SK-N-SH (cell line): ENCODE results near the gene WWP2. TPM values are rescaled to one million over a fixed set of nuclear protein-coding genes. Genes with fewer than 3 reads are reported as not detected.

Experiments used
- CTCF ChIA-PET: fragments of 300-600, 350-600 bp; formaldehyde crosslinking; extraction: SDS; loops from one replicate; lab custom pipeline; 2021; lab: Yijun Ruan, JAX
- POLR2A ChIA-PET: fragments of 350-600 bp; sonication (Branson Sonifier 250); formaldehyde crosslinking; extraction: SDS; loops from one replicate; lab custom pipeline; 2020; ENCODE audit warnings: antibody characterized with exemption, inconsistent platforms; lab: Yijun Ruan, JAX
- DNase-seq: peaks from one replicate; pipeline ENCODE4 v3.0.0; 2012
- H2AFZ ChIP-seq: fragments of 200-600 bp; sonication (generic); 2 replicates; pipeline ENCODE4 v1.8.1; 2016; ENCODE audit warnings: antibody characterized with exemption, mild to moderate bottlenecking, low read depth
- H3F3A ChIP-seq: fragments of 200-600 bp; sonication (generic); replicated peaks from 2 replicates; pipeline ENCODE3; 2016; ENCODE audit warnings: antibody characterized with exemption, mild to moderate bottlenecking; ENCODE audit not compliant: insufficient read depth
- H3K27ac ChIP-seq, 2 experiments: fragments of 200-500 bp in 1 of 2; fragments of 200-600 bp in 1 of 2; sonication (Bioruptor generic) in 1 of 2; sonication (generic), shearing (Covaris generic) in 1 of 2; 2 replicates each; pipeline versions ENCODE4 v1.5.1 to v1.6.1; 2014 to 2016; ENCODE audit warnings: low read depth in 2 of 2, inconsistent platforms in 1 of 2, low read length in 1 of 2, mild to moderate bottlenecking in 1 of 2, mixed read lengths in 1 of 2
- H3K27me3 ChIP-seq: fragments of 200-600 bp; sonication (generic), shearing (Covaris generic); 2 replicates; pipeline ENCODE4 v1.6.1; 2016; ENCODE audit warnings: mixed run types; ENCODE audit not compliant: insufficient read depth
- H3K36me3 ChIP-seq, 2 experiments: fragments of 200-500 bp in 1 of 2; fragments of 200-600 bp in 1 of 2; sonication (Bioruptor generic) in 1 of 2; sonication (generic) in 1 of 2; replicated peaks in 1 of 2; 2 replicates each; pipeline versions ENCODE3 to v1.5.1; 2014 to 2016; ENCODE audit warnings: low read length in 1 of 2, mild to moderate bottlenecking in 1 of 2; ENCODE audit not compliant: insufficient read depth in 2 of 2, control insufficient read depth in 1 of 2
- H3K4me1 ChIP-seq, 2 experiments: fragments of 200-500 bp in 1 of 2; fragments of 200-600 bp in 1 of 2; sonication (Bioruptor generic) in 1 of 2; sonication (generic), shearing (Covaris generic) in 1 of 2; 2 replicates each; pipeline versions ENCODE4 v1.5.1 to v1.6.1; 2014 to 2016; ENCODE audit warnings: low read depth in 1 of 2, low read length in 1 of 2, mixed run types in 1 of 2; ENCODE audit not compliant: insufficient read depth in 2 of 2, control insufficient read depth in 1 of 2
- H3K4me2 ChIP-seq: fragments of 200-600 bp; sonication (generic), shearing (Covaris generic); 2 replicates; pipeline ENCODE4 v1.6.1; 2017; ENCODE audit warnings: mixed run types
- H3K4me3 ChIP-seq, 2 experiments: fragments of 200-500 bp in 1 of 2; fragments of 200-600 bp in 1 of 2; sonication (Bioruptor generic) in 1 of 2; sonication (generic), shearing (Covaris generic) in 1 of 2; 2 replicates each; pipeline versions ENCODE4 v1.5.1 to v1.8.1; 2014 to 2016; ENCODE audit warnings: low read depth in 2 of 2, inconsistent platforms in 1 of 2, low read length in 1 of 2, mild to moderate bottlenecking in 1 of 2, mixed read lengths in 1 of 2, moderate library complexity in 1 of 2
- H3K79me2 ChIP-seq: fragments of 200-600 bp; sonication (generic); 2 replicates; pipeline ENCODE4 v1.8.1; 2017; ENCODE audit warnings: mild to moderate bottlenecking; ENCODE audit not compliant: insufficient read depth
- H3K9ac ChIP-seq: fragments of 200-600 bp; sonication (generic); 2 replicates; pipeline ENCODE4 v1.6.1; 2017; ENCODE audit warnings: mixed run types
- H3K9me2 ChIP-seq: fragments of 200-600 bp; sonication (generic); 2 replicates; pipeline ENCODE4 v1.6.1; 2017; ENCODE audit warnings: mixed run types
- H3K9me3 ChIP-seq: fragments of 200-600 bp; sonication (generic); 2 replicates; pipeline ENCODE4 v1.6.1; 2017; ENCODE audit warnings: mixed run types, mild to moderate bottlenecking, moderate library complexity
- H4K20me1 ChIP-seq: fragments of 200-600 bp; sonication (generic); 2 replicates; pipeline ENCODE4 v1.6.1; 2017; ENCODE audit warnings: mild to moderate bottlenecking, mixed run types; ENCODE audit not compliant: insufficient read depth
- ELF1 ChIP-seq: IDR thresholded peaks from 2 replicates; pipeline ENCODE4 v1.4.0; 2012
- EP300 ChIP-seq, 2 experiments: IDR thresholded peaks; 2 replicates each; pipeline versions ENCODE4 v1.4.0 to v1.6.1; 2012; ENCODE audit warnings: borderline replicate concordance in 1 of 2, low read depth in 1 of 2, low read length in 1 of 2
- EZH2phosphoT487 ChIP-seq: fragments of 200-600 bp; sonication (generic); IDR thresholded peaks from 2 replicates; pipeline ENCODE4 v1.6.1; 2017; ENCODE audit warnings: low read depth, mixed run types, mild to moderate bottlenecking, antibody characterized with exemption, moderate library complexity, borderline replicate concordance
- FOSL2 ChIP-seq: IDR thresholded peaks from 2 replicates; pipeline ENCODE4 v1.4.0; 2012; ENCODE audit warnings: low read depth, mild to moderate bottlenecking, moderate library complexity, borderline replicate concordance
- FOXM1 ChIP-seq: IDR thresholded peaks from 2 replicates; pipeline ENCODE4 v1.4.0; 2012; ENCODE audit warnings: low read depth, mild to moderate bottlenecking
- GABPA ChIP-seq: IDR thresholded peaks from 2 replicates; pipeline ENCODE4 v1.4.0; 2012; ENCODE audit warnings: low read depth, mild to moderate bottlenecking
- IRF3 ChIP-seq: fragments of 150-350 bp; IDR thresholded peaks from 2 replicates; pipeline ENCODE4 v1.6.1; 2016; ENCODE audit warnings: mild to moderate bottlenecking, low read depth, low read length
- JUND ChIP-seq: IDR thresholded peaks from 2 replicates; pipeline ENCODE4 v1.4.0; 2012
- MEF2A ChIP-seq: IDR thresholded peaks from 2 replicates; pipeline ENCODE4 v1.4.0; 2012; ENCODE audit warnings: low read depth, borderline replicate concordance
- NFIC ChIP-seq: IDR thresholded peaks from 2 replicates; pipeline ENCODE4 v1.4.0; 2012; ENCODE audit warnings: borderline replicate concordance
- RCOR1 ChIP-seq: fragments of 150-350 bp; IDR thresholded peaks from 2 replicates; pipeline ENCODE4 v1.6.1; 2017; ENCODE audit warnings: antibody characterized with exemption, low read length
- SIN3A ChIP-seq: IDR thresholded peaks from 2 replicates; pipeline ENCODE4 v1.6.1; 2012; ENCODE audit warnings: low read depth, mild to moderate bottlenecking, low read length, moderate library complexity, borderline replicate concordance
- SMC3 ChIP-seq: IDR thresholded peaks from 2 replicates; pipeline ENCODE4 v1.6.1; 2012; ENCODE audit warnings: low read depth, low read length, improper control_type of control experiment
- TAF1 ChIP-seq: IDR thresholded peaks from 2 replicates; pipeline ENCODE4 v1.6.1; 2012; ENCODE audit warnings: low read depth, mild to moderate bottlenecking, low read length, moderate library complexity, borderline replicate concordance
- TCF12 ChIP-seq: IDR thresholded peaks from 2 replicates; pipeline ENCODE4 v1.4.0; 2012
- TEAD4 ChIP-seq: IDR thresholded peaks from 2 replicates; pipeline ENCODE4 v1.4.0; 2012; ENCODE audit warnings: mild to moderate bottlenecking, borderline replicate concordance; ENCODE audit not compliant: insufficient read depth
- USF2 ChIP-seq: fragments of 150-350 bp; IDR thresholded peaks from 2 replicates; pipeline ENCODE4 v1.6.1; 2017; ENCODE audit warnings: antibody characterized with exemption, low read length, low read depth, borderline replicate concordance
- YY1 ChIP-seq: IDR thresholded peaks from 2 replicates; pipeline ENCODE4 v1.4.0; 2012; ENCODE audit warnings: low read depth, mild to moderate bottlenecking
- ZBTB33 ChIP-seq: IDR thresholded peaks from 2 replicates; pipeline ENCODE4 v1.4.0; 2012; ENCODE audit warnings: low read depth, borderline replicate concordance
- WGBS: methylation state at CpG from one replicate; pipeline ENCODE4 v1.1.6; 2017; ENCODE audit warnings: low lambda C conversion rate; 5-methylcytosine and 5-hydroxymethylcytosine counted together
- polyA plus RNA-seq, 3 experiments: library from polyadenylated mRNA; depleted of rRNA; stranded (reverse); fragments of >200 nt; gene quantifications; 2 replicates each; pipeline ENCODE4 v1.2.3, GENCODE V29; 2012
- TF ChIP-seq, protein P1 (sequence below): IDR thresholded peaks from 2 replicates; pipeline ENCODE4 v1.4.0; 2012; ENCODE audit warnings: low read depth
- TF ChIP-seq, protein P2 (sequence below): fragments of 200-600 bp; sonication (generic); IDR thresholded peaks from 2 replicates; pipeline ENCODE4 v1.6.1; 2017; ENCODE audit warnings: antibody characterized with exemption, mild to moderate bottlenecking, moderate library complexity

WWP2 gene
- polyA plus RNA-seq, 1 of the 3 experiments (the other 2 are of a cell fraction) = 13.3 TPM

DNA sequence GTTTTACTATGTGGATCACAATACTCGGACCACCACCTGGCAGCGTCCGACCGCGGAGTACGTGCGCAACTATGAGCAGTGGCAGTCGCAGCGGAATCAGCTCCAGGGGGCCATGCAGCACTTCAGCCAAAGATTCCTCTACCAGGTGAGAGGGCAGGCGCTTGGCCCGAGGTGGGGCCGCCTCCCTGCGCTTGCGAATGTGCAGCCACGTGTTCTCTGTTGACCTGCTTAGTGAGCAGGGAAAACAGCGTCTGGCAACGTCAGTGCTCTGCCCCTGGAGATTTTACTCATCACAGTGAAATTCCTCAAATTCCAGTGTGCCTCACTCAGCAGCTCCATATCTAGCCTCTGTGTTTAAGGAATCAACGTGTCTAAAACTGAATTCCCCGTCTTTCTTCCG is 155.6 kb downstream of the WWP2 start (continued):
- TF ChIP-seq SIN3A = 0 out of 2 replicates have a peak, but pooled peaks have one; percentile 23
- 0 out of 2 replicates have a peak, but pooled peaks have one; percentile 20 for TF ChIP-seq TAF1
- no peak for TF ChIP-seq MEF2A
- TF ChIP-seq ELF1 = no peak
- peak; percentile 89; the same call in 1 of the 2 replicates for TF ChIP-seq TEAD4
- TF ChIP-seq, protein P1, sequence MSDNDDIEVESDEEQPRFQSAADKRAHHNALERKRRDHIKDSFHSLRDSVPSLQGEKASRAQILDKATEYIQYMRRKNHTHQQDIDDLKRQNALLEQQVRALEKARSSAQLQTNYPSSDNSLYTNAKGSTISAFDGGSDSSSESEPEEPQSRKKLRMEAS = peak; percentile 82
- TF ChIP-seq FOSL2 = peak; percentile 58; the same call in 1 of the 2 replicates

GRCh38 chr16:69918241-69918640 is 156.1 kb downstream of the WWP2 start:
- H3K9me2 ChIP-seq = no peaks in the 10 kb centered on the region
- DNase-seq = no peak
- TF ChIP-seq EZH2phosphoT487 = no peak
- TF ChIP-seq GABPA = no peak
- TF ChIP-seq USF2 = no peak
- no peak for TF ChIP-seq FOXM1
- no peak for TF ChIP-seq RCOR1
- no peak for TF ChIP-seq NFIC
- TF ChIP-seq SMC3 = no peak
- no peak for TF ChIP-seq JUND
- no peak for TF ChIP-seq YY1
- TF ChIP-seq FOSL2 = no peak
- no peak for TF ChIP-seq TAF1
- TF ChIP-seq ZBTB33 = no peak
- no peak for TF ChIP-seq MEF2A
- TF ChIP-seq TCF12 = no peak
- TF ChIP-seq, protein P2, sequence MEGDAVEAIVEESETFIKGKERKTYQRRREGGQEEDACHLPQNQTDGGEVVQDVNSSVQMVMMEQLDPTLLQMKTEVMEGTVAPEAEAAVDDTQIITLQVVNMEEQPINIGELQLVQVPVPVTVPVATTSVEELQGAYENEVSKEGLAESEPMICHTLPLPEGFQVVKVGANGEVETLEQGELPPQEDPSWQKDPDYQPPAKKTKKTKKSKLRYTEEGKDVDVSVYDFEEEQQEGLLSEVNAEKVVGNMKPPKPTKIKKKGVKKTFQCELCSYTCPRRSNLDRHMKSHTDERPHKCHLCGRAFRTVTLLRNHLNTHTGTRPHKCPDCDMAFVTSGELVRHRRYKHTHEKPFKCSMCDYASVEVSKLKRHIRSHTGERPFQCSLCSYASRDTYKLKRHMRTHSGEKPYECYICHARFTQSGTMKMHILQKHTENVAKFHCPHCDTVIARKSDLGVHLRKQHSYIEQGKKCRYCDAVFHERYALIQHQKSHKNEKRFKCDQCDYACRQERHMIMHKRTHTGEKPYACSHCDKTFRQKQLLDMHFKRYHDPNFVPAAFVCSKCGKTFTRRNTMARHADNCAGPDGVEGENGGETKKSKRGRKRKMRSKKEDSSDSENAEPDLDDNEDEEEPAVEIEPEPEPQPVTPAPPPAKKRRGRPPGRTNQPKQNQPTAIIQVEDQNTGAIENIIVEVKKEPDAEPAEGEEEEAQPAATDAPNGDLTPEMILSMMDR = no peak
- TF ChIP-seq IRF3 = no peak
- no peak for TF ChIP-seq EP300 (IDR thresholded peaks at IDR 0.05; ENCODE audit: borderline replicate concordance in 1 of 2, low read depth in 1 of 2, low read length in 1 of 2)
- TF ChIP-seq, all 33 proteins: peak for 0
- Histone ChIP-seq H2AFZ (peak overlapping the region; percentile 53; the same call in 1 of the 2 replicates), H3K27ac (peak overlapping the region; percentile 5 to 69; a peak in 3 of 4 replicates), H3K4me1 (peaks cover 0 to 6% of the 10 kb centered on the region in 2 experiments; a peak in 2 of 4 replicates), H3K4me2 (peak overlapping the region; percentile 51), H3K79me2 (no peaks in the 10 kb centered on the region), H3K27me3 (no peaks in the 10 kb centered on the region), H3F3A (peaks cover 15% of the 10 kb centered on the region), H3K9ac (peak overlapping the region; percentile 61), H3K4me3 (peak overlapping the region in 1 of 2 experiments; percentile 24; a peak in 2 of 4 replicates), H3K9me3 (no peaks in the 10 kb centered on the region), H3K36me3 (no peaks in the 10 kb centered on the region), H4K20me1 (no peaks in the 10 kb centered on the region)
- CTCF ChIA-PET = interaction anchor here (1.3 to 1.7 kb wide), 2 partner anchors 12 to 121 kb away, joined by 7 to 9 read pairs; no protein-coding TSS in a partner anchor
- WGBS = 95% methylated on average over 1 of the region's 1 CpG
- POLR2A ChIA-PET = no interaction called here
